GM20000 (cell line): ENCODE results near the gene PLIN1.

Experiments
- DNase-seq: peaks from one replicate; pipeline ENCODE4 v3.0.0; 2012; ENCODE audit warnings: low spot score
- TF ChIP-seq, protein P1 (sequence below): IDR thresholded peaks from 2 replicates; pipeline ENCODE4 v1.5.1; 2012; ENCODE audit warnings: mild to moderate bottlenecking, control low read depth; ENCODE audit errors: extremely low read depth, missing control alignments

Gene PLIN1

DNA sequence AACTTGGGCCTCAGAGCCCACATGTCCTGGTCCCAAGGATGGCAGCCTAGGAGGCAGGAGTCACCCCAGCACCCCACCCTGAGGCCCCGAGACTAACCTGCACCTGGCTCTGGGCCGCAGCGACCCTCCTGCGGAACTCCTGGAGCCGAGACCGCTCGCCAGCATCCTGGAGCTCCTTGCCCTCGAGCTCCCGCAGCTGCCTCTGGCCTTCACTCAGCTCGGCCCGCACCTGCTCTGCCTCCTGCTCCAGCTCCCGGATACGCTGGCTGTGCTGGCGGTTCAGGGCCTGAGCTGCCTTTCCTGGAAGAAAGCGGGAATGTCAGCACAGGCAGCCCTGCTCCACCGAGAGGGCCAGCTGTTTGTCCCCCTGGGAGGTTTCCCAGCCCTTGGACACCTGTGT lies 37.1 kb downstream of the PLIN1 start:
- DNase-seq: no peak
- TF ChIP-seq, protein P1, sequence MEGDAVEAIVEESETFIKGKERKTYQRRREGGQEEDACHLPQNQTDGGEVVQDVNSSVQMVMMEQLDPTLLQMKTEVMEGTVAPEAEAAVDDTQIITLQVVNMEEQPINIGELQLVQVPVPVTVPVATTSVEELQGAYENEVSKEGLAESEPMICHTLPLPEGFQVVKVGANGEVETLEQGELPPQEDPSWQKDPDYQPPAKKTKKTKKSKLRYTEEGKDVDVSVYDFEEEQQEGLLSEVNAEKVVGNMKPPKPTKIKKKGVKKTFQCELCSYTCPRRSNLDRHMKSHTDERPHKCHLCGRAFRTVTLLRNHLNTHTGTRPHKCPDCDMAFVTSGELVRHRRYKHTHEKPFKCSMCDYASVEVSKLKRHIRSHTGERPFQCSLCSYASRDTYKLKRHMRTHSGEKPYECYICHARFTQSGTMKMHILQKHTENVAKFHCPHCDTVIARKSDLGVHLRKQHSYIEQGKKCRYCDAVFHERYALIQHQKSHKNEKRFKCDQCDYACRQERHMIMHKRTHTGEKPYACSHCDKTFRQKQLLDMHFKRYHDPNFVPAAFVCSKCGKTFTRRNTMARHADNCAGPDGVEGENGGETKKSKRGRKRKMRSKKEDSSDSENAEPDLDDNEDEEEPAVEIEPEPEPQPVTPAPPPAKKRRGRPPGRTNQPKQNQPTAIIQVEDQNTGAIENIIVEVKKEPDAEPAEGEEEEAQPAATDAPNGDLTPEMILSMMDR: no peak

GRCh38 chr15:89641053-89641452 lies 38.1 kb downstream of the PLIN1 start:
- TF ChIP-seq, protein P1: no peak
- no peak for DNase-seq

DNA sequence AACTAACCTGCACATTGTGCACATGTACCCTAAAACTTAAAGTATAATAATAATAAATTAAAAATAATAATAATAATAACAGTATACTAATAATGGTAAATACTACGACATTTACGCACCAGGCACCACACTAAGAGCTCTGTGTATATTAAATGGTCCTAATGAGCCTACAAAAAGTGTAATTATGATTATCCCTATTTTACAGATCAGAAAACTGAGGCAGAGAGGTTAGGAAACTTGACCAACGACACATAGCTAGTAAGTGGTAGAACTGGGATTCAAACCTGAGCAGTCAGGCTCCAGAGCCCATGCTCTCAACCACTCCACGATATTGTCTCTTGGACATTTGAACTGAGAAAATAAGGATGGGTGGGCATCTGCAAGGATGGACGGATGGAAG lies 38.9 kb downstream of the PLIN1 start:
- TF ChIP-seq, protein P1: no peak
- DNase-seq: no peak

DNA sequence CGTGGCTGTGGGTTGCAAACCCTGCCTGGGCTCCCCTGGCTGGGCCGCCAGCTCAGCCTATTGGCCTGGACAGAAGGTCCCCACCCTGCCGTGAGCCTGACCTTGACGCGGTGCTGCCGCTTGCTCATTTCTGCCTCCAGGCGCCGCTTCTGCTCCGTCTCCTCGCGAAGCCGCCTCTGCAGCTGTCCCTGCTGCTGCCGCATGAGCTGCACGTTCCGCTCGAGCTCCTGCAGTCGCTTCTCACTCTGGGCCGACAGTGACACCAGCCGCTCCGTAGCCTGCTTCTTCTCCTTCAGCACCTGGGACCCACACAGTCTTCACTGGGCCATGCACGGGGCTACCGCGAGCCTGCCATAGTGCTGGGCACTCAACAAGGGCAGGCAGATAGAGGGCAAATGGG lies 45.6 kb downstream of the PLIN1 start:
- TF ChIP-seq, protein P1: no peak
- no peak for DNase-seq

DNA sequence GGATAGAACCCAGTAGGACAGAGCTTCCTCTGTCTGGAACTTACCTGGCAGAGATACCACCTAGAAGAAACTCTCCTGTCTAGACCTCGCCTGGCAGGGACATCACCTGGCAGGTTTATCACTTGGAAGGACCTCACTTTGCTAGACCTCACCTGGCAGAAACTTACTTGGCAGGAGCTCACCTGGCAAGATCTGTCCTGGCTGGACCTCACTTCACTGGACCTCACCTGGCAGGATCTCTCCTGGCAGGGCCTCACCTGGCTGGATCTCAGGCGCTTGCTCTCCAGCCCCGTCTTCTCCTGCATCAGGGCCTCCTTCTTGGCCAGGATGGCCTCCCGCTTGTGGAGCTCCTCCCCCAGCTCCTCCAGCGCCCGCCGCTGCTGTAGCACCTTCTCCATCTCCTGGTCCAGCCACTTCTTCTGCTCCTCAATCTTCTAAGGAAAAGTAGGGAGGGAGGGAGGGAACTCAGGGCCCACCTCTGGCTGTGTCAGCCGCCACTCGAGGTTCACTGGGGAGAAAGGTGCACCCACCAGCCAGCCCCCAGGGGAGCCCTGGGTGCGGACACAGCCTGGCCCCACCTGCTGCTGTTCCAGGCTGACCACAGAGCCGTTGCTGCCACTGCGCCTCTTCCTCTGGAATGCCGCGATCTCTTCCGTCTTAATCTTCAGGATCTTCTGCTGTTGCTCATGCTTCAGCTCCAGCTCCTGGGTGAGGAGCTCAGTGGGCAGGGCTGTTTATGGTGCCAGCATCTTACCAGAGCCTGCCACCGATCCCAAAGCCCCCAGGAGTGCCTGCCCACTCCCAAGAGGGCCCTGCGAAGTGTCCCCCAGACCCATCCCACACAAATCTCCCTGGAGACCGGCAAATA lies 46.4 kb downstream of the PLIN1 start:
- no peak for DNase-seq
- TF ChIP-seq, protein P1: no peak

DNA sequence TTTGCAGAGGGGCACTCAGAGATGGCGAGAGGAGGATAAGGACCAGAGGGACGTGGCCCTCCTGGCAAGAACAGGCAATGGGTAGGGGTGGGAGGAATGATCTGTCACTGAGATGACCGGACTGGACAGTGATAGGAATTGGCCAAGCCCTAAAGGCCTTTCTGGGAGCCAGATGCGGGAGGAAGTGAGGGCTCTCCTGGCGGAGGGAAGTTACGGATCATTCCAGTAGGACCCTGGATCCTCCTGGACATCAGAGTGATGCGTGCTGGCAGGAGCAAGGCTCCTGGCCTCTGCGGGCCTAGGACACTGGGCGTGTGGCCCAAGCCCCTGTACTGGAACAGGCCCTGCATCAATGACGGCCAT lies 47.3 kb downstream of the PLIN1 start:
- DNase-seq: no peak
- TF ChIP-seq, protein P1: no peak

DNA sequence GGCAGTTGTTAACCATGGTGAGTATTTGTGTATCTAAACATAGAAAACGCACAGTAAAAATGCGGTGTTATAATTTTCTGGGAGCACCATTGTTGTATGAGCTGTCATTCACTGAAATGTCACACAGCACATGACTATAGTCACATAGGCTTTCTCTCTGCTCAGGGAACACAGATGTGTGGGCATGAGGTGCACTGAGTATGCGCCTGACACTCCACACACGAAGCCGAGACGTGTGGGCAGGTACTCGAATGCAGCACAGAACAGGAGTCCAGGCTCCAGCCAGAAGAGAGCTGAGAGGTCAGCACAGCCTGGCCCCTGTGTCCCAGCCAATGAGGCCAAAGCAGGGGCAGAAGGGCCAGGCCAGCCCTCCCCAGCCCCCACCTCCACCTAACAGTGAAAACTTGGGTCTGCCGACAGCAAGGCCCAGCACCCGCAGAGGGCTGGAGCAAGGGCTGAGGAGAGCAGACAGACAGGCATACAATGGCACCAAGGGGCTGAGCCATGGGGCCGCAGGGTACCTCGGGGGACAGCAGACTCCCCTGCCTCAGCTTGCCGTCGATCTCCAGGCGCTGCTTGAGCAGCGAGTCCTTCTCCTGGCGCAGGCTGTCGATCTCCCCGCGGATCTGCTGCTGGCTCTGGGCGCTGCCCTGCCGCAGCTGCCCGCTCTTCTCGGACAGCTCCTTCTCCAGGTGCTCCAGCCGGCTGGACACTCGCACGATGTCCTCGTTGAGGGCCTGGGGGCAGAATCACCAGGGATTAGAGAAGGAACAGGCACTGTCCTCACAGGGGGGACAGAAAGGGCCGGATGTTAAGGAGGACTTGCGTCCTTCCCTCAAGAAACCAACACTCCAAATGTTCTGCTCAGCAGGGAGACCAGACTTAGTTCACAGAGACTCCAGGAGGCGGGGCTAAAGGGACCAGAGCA lies 47.9 kb downstream of the PLIN1 start:
- no peak for DNase-seq
- TF ChIP-seq, protein P1: no peak
